ENCODE data around the gene TIMP2.

The TIMP2 gene

DNA sequence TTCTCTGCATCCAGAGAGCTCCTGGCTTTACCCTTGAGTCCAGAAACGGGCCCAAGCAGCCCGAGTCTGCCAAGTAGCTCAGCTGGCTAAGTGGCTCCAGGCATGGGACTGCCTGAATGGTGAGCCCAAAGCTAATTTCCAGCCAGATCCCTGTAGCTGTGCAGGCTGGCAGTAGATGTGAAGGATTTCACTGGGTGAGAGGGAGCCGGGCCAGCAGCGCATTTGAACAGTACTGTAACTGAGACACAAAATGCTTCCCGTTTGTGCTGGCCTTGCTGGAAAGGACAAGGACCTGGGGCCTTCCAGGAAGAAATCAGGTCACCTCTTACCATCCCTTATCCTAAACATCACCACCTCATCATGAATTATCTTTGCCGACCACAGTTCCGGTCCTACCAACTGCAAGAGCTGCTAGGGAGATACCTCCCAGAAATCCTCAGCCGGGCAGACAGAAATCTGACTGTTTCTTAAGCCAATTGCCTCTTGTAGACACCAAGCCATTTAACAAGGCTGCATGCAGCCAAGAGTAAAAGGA, 3.7 kb downstream of the TIMP2 start:
- TF ChIP-seq, protein P1, sequence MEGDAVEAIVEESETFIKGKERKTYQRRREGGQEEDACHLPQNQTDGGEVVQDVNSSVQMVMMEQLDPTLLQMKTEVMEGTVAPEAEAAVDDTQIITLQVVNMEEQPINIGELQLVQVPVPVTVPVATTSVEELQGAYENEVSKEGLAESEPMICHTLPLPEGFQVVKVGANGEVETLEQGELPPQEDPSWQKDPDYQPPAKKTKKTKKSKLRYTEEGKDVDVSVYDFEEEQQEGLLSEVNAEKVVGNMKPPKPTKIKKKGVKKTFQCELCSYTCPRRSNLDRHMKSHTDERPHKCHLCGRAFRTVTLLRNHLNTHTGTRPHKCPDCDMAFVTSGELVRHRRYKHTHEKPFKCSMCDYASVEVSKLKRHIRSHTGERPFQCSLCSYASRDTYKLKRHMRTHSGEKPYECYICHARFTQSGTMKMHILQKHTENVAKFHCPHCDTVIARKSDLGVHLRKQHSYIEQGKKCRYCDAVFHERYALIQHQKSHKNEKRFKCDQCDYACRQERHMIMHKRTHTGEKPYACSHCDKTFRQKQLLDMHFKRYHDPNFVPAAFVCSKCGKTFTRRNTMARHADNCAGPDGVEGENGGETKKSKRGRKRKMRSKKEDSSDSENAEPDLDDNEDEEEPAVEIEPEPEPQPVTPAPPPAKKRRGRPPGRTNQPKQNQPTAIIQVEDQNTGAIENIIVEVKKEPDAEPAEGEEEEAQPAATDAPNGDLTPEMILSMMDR (IDR thresholded peaks at IDR 0.05; ENCODE audit: borderline replicate concordance, insufficient read depth, low read depth, low read length), result no peak
- no peak overlapping the region for H3K4me3 ChIP-seq (ENCODE audit: low read depth, low read length)

DNA sequence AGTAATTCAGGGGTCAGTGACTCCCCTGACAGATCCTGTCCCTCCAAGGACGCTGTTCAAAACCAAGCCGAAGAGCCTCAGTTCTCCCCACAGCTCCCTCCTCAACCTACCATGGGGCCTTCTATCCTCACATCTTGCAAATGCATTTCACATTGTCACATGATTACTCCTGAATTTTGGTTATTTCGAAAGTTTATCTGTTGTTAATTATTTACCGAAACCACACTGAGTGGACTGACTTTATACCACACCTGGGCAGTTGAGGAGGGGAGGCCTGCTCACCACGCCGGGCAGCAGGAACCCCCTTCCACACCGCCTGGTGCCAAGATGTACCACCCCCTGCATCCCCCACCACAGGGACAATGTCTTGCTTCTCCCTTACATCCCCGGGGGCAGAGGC, 4.7 kb downstream of the TIMP2 start:
- H3K4me3 ChIP-seq (ENCODE audit: low read depth, low read length), result no peak overlapping the region
- TF ChIP-seq, protein P1 (IDR thresholded peaks at IDR 0.05; ENCODE audit: borderline replicate concordance, insufficient read depth, low read depth, low read length), result no peak

DNA sequence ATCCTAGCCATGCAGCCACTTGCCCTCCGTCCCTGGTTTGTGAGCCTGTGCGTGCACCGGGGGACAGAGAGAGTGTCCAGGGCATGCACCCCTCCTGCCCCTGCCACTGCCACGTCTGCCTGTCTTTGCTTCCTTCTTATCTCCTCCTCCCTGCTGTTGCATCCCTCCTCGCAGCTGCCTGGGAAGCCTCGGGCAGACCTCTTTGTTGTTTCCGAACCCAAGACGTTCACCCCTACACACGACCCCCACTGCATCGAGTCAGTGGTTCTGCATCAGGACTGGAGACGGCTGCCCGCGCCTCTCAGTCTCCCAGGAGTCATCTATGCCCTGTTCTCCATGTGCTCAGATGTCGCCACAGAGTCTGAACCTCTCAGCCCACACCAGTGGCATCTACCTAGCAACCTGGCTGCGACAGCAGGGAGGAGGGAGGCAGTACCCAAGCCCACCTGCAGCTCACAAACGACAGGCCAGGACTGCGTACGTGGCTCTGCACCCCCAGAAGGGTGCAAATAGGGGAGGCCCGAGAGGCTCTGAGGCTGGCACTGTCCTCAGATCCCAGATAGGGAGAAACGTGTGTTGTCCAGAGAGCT, 5.2 kb downstream of the TIMP2 start:
- H3K4me3 ChIP-seq (ENCODE audit: low read depth, low read length), result no peak overlapping the region
- TF ChIP-seq, protein P1 (IDR thresholded peaks at IDR 0.05; ENCODE audit: borderline replicate concordance, insufficient read depth, low read depth, low read length), result no peak

DNA sequence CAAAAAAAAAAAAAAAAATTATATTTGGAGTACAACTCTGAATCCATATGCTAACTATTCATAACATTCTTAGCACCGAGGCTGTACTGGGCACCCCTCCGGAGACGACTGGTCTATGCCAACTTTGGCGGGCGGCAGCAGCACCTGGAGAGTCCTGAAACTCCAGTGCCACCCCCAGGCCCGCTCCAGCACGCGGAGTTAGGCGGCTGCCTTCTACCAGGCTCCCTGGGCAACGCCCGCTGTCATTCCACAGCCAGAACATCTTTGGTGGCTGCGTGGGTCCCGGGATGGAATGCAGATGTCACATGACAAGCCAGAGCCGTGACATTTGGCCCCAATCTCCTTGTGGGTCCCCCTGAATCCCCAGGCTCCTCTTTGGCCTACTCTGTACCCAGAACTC, 6.2 kb downstream of the TIMP2 start:
- TF ChIP-seq, protein P1 (IDR thresholded peaks at IDR 0.05; ENCODE audit: borderline replicate concordance, insufficient read depth, low read depth, low read length), result no peak
- H3K4me3 ChIP-seq (ENCODE audit: low read depth, low read length), result no peak overlapping the region

DNA sequence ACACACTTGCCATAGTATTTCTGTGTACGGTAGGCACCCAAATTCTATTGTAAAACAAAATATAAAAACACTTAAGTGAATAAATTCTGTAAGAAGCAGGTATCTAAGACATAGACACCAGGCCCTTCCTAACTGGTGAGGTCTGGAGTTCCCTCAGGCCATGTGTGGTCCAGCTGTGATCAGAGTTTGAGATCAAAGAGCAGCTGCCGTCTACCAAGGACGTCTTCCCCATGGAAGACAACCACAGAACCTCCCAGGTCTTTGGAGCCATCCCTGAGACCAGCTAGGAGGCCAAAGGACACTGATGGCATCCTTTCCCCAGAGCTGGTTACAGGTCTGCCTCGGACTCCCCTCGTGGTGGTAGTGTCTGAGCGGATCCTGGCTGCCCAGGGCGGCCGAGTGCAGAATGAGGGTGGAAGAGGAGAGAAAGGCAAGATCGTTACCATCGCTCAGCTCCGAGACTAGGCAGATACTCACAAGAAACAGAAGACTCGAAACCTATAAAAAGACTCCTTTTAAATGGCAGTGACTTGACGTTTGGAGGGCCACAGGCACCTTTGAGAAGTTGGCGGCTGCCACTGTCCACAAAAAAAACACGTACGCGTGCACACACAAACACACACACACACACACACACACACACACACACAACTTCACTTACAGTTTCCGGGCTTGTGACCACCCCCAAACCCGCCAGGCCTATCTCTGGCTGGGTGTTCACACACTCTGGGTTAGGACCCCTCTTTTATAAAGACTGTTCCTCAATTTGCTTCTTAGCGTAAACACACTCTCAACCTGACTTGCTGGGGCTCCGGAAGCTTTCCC, 7.5 kb downstream of the TIMP2 start:
- TF ChIP-seq, protein P1 (IDR thresholded peaks at IDR 0.05; ENCODE audit: borderline replicate concordance, insufficient read depth, low read depth, low read length), result no peak
- no peak overlapping the region for H3K4me3 ChIP-seq (ENCODE audit: low read depth, low read length)

DNA sequence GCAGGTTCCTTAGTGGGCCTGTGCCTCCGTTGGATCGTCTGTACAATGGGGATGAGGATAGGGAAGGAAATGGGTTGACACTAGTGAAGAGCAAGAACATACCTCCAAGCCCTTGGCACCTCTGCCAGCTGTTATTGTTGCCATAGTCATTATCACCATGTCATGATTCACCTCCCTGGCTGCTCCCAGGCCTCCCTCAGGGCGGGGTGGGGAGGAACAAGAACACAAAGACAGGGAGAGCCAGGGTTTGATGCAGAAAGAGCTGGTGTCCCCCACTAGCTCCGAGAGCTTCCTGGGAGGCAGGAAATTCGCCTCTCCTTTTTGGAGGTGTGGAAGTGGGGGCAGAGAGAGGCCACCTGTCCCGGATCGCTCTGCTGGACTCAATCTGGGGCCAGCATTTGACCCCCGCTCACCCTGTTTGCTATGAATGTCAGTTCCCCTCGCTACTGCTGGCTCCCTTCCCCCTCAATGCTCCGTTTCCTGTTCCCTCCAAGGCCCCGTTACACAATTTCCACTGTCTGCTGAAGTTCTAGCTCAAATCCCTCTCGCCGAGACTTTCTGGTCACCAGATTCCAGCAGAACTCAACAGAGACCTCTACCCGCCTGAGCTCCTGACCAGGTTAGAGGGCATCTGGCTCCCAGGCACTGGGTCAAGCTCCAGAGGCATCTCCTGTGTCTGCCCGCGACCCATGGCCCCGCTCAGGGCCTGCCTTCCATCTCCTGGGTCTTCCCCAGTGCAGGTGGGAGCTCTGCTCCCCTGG, 9.1 kb downstream of the TIMP2 start:
- TF ChIP-seq, protein P1 (IDR thresholded peaks at IDR 0.05; ENCODE audit: borderline replicate concordance, insufficient read depth, low read depth, low read length), result no peak
- no peak overlapping the region for H3K4me3 ChIP-seq (ENCODE audit: low read depth, low read length)

All from GM12875 (cell line).